Loucy (cell line): ENCODE data around the gene ANXA5.

ENCODE experiments used
- H2AFZ ChIP-seq: fragments of 200-600 bp; sonication (generic); 2 replicates; pipeline ENCODE4 v1.6.0; 2016; ENCODE audit warnings: antibody characterized with exemption, mild to moderate bottlenecking, low read length, moderate library complexity
- H3F3A ChIP-seq: fragments of 200-600 bp; 2 replicates; pipeline ENCODE4 v1.6.0; 2016; ENCODE audit warnings: antibody characterized with exemption, low read depth, mild to moderate bottlenecking
- H3K27me3 ChIP-seq: fragments of 200-600 bp; sonication (generic); 2 replicates; pipeline ENCODE4 v1.6.1; 2014; ENCODE audit warnings: low read length, mild to moderate bottlenecking; ENCODE audit not compliant: insufficient read depth, poor library complexity, severe bottlenecking
- H3K36me3 ChIP-seq: fragments of 200-600 bp; sonication (generic); 2 replicates; pipeline ENCODE4 v1.6.1; 2016; ENCODE audit warnings: low read length; ENCODE audit not compliant: insufficient read depth
- H3K4me1 ChIP-seq: fragments of 200-600 bp; sonication (generic); 2 replicates; pipeline ENCODE4 v1.5.1; 2014; ENCODE audit warnings: low read length, mild to moderate bottlenecking; ENCODE audit not compliant: insufficient read depth, poor library complexity, severe bottlenecking
- H3K4me2 ChIP-seq: fragments of 200-600 bp; sonication (generic); 2 replicates; pipeline ENCODE4 v1.6.0; 2014; ENCODE audit warnings: antibody characterized with exemption, low read length, low read depth, mild to moderate bottlenecking; ENCODE audit not compliant: poor library complexity, severe bottlenecking
- H3K4me3 ChIP-seq: fragments of 200-600 bp; sonication (generic); 2 replicates; pipeline ENCODE4 v1.5.1; 2014; ENCODE audit warnings: low read length, mild to moderate bottlenecking, mixed read lengths; ENCODE audit not compliant: poor library complexity, severe bottlenecking
- H3K79me2 ChIP-seq: fragments of 200-600 bp; sonication (generic); 2 replicates; pipeline ENCODE4 v1.6.1; 2014; ENCODE audit warnings: low read length; ENCODE audit not compliant: insufficient read depth
- H3K9ac ChIP-seq: fragments of 200-600 bp; sonication (generic); 2 replicates; pipeline ENCODE4 v1.6.0; 2014; ENCODE audit warnings: mild to moderate bottlenecking, low read depth, low read length, moderate library complexity; ENCODE audit not compliant: poor library complexity, severe bottlenecking
- H3K9me2 ChIP-seq: fragments of 200-600 bp; sonication (generic); replicated peaks from 2 replicates; pipeline ENCODE4 v1.6.1; 2016; ENCODE audit warnings: low read depth, low read length, mixed read lengths
- H3K9me3 ChIP-seq: fragments of 200-600 bp; sonication (generic); 2 replicates; pipeline ENCODE4 v1.6.1; 2014; ENCODE audit warnings: mild to moderate bottlenecking, antibody characterized with exemption, low read length, low read depth; ENCODE audit not compliant: insufficient read depth
- H4K20me1 ChIP-seq: fragments of 200-600 bp; sonication (generic); 2 replicates; pipeline ENCODE4 v1.6.0; 2014; ENCODE audit warnings: antibody characterized with exemption, low read length, mild to moderate bottlenecking; ENCODE audit not compliant: insufficient read depth, poor library complexity, severe bottlenecking
- EZH2phosphoT487 ChIP-seq: fragments of 200-600 bp; IDR thresholded peaks from 2 replicates; pipeline ENCODE4 v1.6.1; 2018; ENCODE audit warnings: antibody characterized with exemption, mild to moderate bottlenecking, moderate library complexity, borderline replicate concordance
- TF ChIP-seq, protein P1 (sequence below): fragments of 200-600 bp; sonication (generic); conservative IDR thresholded peaks from 2 replicates; pipeline ENCODE4 v1.5.1; 2014; ENCODE audit warnings: mild to moderate bottlenecking, antibody characterized with exemption, low read length

ANXA5 gene

DNA sequence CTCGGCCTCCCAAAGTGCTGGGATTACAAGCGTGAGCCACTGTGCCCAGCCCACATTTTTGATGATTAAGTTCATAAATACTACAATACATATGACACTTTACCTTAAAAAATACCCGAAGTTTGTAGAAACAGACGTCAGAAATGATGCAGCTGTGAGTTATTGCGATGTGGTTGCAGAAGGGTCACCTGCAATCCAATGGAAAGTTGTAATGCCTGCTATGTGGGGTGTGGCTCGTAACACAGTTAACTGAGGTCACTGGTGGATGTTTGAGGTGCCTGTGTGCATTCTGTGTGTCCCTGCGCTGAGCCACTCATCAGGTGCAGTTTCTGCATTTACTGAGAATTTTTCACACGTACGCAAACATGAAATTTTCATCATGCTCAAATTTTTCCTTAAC lies 64.1 kb downstream of the ANXA5 start:
- H3K4me3 ChIP-seq, result no peak overlapping the region
- H2AFZ ChIP-seq, result no peak overlapping the region
- H3K9me2 ChIP-seq, result no peaks in the 10 kb centered on the region
- no peak overlapping the region for H3K9ac ChIP-seq
- TF ChIP-seq EZH2phosphoT487, result no peak
- TF ChIP-seq, protein P1, sequence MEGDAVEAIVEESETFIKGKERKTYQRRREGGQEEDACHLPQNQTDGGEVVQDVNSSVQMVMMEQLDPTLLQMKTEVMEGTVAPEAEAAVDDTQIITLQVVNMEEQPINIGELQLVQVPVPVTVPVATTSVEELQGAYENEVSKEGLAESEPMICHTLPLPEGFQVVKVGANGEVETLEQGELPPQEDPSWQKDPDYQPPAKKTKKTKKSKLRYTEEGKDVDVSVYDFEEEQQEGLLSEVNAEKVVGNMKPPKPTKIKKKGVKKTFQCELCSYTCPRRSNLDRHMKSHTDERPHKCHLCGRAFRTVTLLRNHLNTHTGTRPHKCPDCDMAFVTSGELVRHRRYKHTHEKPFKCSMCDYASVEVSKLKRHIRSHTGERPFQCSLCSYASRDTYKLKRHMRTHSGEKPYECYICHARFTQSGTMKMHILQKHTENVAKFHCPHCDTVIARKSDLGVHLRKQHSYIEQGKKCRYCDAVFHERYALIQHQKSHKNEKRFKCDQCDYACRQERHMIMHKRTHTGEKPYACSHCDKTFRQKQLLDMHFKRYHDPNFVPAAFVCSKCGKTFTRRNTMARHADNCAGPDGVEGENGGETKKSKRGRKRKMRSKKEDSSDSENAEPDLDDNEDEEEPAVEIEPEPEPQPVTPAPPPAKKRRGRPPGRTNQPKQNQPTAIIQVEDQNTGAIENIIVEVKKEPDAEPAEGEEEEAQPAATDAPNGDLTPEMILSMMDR, result no peak
- no peaks in the 10 kb centered on the region for H3K4me1 ChIP-seq
- no peaks in the 10 kb centered on the region for H3K79me2 ChIP-seq
- no peaks in the 10 kb centered on the region for H3K9me3 ChIP-seq
- no peaks in the 10 kb centered on the region for H3K27me3 ChIP-seq
- H4K20me1 ChIP-seq, result no peaks in the 10 kb centered on the region
- H3F3A ChIP-seq, result no peaks in the 10 kb centered on the region
- no peak overlapping the region for H3K4me2 ChIP-seq
- no peaks in the 10 kb centered on the region for H3K36me3 ChIP-seq
